Smooth muscle cell (in vitro differentiated cells): Measurements from ENCODE around the gene APOF. TPM values are rescaled to one million over a fixed set of nuclear protein-coding genes. Genes with fewer than 3 reads are reported as not detected.
A peak's percentile ranks its signal among the peaks of the same experiment; 100 is the strongest.

Experiments
- DNase-seq: peaks from one replicate; lab custom pipeline; 2025; ENCODE audit not compliant: unreplicated experiment; lab: John Stamatoyannopoulos, UW
- H2AFZ ChIP-seq: fragments of 200-600 bp; sonication (generic); 2 replicates; pipeline ENCODE4 v1.6.0; 2016; ENCODE audit warnings: antibody characterized with exemption, low read depth, mild to moderate bottlenecking
- H3F3A ChIP-seq: fragments of 200-600 bp; sonication (generic); 2 replicates; pipeline ENCODE4 v1.6.0; 2017; ENCODE audit warnings: antibody characterized with exemption, low read depth
- H3K27ac ChIP-seq: fragments of 200-600 bp; sonication (generic); 2 replicates; pipeline ENCODE4 v1.5.1; 2016; ENCODE audit warnings: low read depth, mild to moderate bottlenecking
- H3K27me3 ChIP-seq: fragments of 200-600 bp; sonication (generic); 2 replicates; pipeline ENCODE4 v1.6.1; 2016; ENCODE audit warnings: low read depth, mild to moderate bottlenecking
- H3K36me3 ChIP-seq: fragments of 200-600 bp; sonication (generic); 2 replicates; pipeline ENCODE4 v1.5.1; 2016; ENCODE audit warnings: low read depth
- H3K4me1 ChIP-seq: fragments of 200-600 bp; sonication (generic); 2 replicates; pipeline ENCODE4 v1.5.1; 2016; ENCODE audit warnings: low read depth
- H3K4me2 ChIP-seq: fragments of 200-600 bp; sonication (generic); 2 replicates; pipeline ENCODE4 v1.6.0; 2016; ENCODE audit warnings: mild to moderate bottlenecking
- H3K4me3 ChIP-seq: fragments of 200-600 bp; sonication (generic); 2 replicates; pipeline ENCODE4 v1.5.1; 2016; ENCODE audit warnings: mild to moderate bottlenecking
- H3K79me2 ChIP-seq: fragments of 200-600 bp; sonication (generic); 2 replicates; pipeline ENCODE4 v1.6.0; 2016; ENCODE audit warnings: low read depth, mild to moderate bottlenecking
- H3K9ac ChIP-seq: fragments of 200-600 bp; sonication (generic); 2 replicates; pipeline ENCODE4 v1.6.0; 2016; ENCODE audit warnings: low read depth
- H3K9me3 ChIP-seq: fragments of 200-600 bp; sonication (generic); replicated peaks from 2 replicates; pipeline ENCODE4 v1.5.1; 2016; ENCODE audit warnings: low read depth
- H4K20me1 ChIP-seq: fragments of 200-600 bp; sonication (generic); 2 replicates; pipeline ENCODE4 v1.6.0; 2016; ENCODE audit warnings: low read depth
- CTCF ChIP-seq: fragments of 200-600 bp; sonication (generic); IDR thresholded peaks from 2 replicates; pipeline ENCODE4 v1.5.1; 2017; ENCODE audit warnings: borderline replicate concordance, mild to moderate bottlenecking, antibody characterized with exemption; ENCODE audit not compliant: insufficient read depth, poor library complexity, severe bottlenecking
- WGBS: methylation state at CpG from one replicate; pipeline ENCODE4 v1.1.7; 2016; ENCODE audit warnings: low lambda C conversion rate; 5-methylcytosine and 5-hydroxymethylcytosine counted together
- polyA plus RNA-seq: library from polyadenylated mRNA; unstranded; fragments of >200 nt; fragmentation: Nextera tagmentation; extraction: Ambion mirVana; gene quantifications from 2 replicates; pipeline ENCODE4 v1.2.1, GENCODE V29; 2016
- total RNA-seq: library from RNA; depleted of rRNA; stranded (reverse); fragments of >200 nt; gene quantifications from 2 replicates; pipeline ENCODE4 v1.2.3, GENCODE V29; 2014

Gene APOF
- total and polyA plus RNA-seq, 2 experiments from 2014 or later, result not detected

- WGBS, result 1% methylated on average over 51 of the region's 54 CpGs
- Histone ChIP-seq H3K27ac (peak within 1 kb of the TSS; percentile 92), H4K20me1 (peaks cover 26% of the 10 kb centered on the region), H3F3A (peaks cover 5% of the 10 kb centered on the region), H3K36me3 (peaks cover 7% of the 10 kb centered on the region), H3K27me3 (no peaks in the 10 kb centered on the region), H3K4me2 (peak within 1 kb of the TSS; percentile 95), H3K4me3 (peak within 1 kb of the TSS; percentile 84), H3K4me1 (peaks cover 13% of the 10 kb centered on the region), H2AFZ (peak within 1 kb of the TSS; percentile 83), H3K9me3 (no peaks in the 10 kb centered on the region), H3K9ac (peak within 1 kb of the TSS; percentile 84), H3K79me2 (peaks cover 28% of the 10 kb centered on the region)
- peak; percentile 92 for DNase-seq
- no peak for TF ChIP-seq CTCF
Measured at GRCh38 chr12:56359851-56360767, 2.5 kb downstream of the APOF start, which contains the start of gene STAT2. Gene STAT2, minus strand, starts transcription at chr12:56360107. Its CDS starts 3,536 bp downstream, at chr12:56356571.

- Histone ChIP-seq H3K4me2 (peak overlapping the region; percentile 95), H3K36me3 (peaks cover 9% of the 10 kb centered on the region), H3F3A (peaks cover 5% of the 10 kb centered on the region), H3K79me2 (peaks cover 28% of the 10 kb centered on the region), H4K20me1 (peaks cover 26% of the 10 kb centered on the region), H3K27me3 (no peaks in the 10 kb centered on the region), H3K9me3 (no peaks in the 10 kb centered on the region), H3K4me3 (peak overlapping the region; percentile 84), H2AFZ (no peak overlapping the region), H3K9ac (peak overlapping the region; percentile 84), H3K4me1 (peaks cover 13% of the 10 kb centered on the region), H3K27ac (peak overlapping the region; percentile 92)
- DNase-seq, result no peak
- TF ChIP-seq CTCF, result no peak
- WGBS, result 4% methylated on average over 1 of the region's 1 CpG
Measured at GRCh38 chr12:56358836-56359532, 3.7 kb downstream of the APOF start.

GRCh38 chr12:56351325-56351724 lies 11.3 kb downstream of the APOF start:
- Histone ChIP-seq H3K27ac (no peak overlapping the region), H3K4me3 (no peak overlapping the region), H3K79me2 (peaks cover 3% of the 10 kb centered on the region), H3K4me2 (no peak overlapping the region), H3K36me3 (peaks cover 24% of the 10 kb centered on the region), H3K4me1 (no peaks in the 10 kb centered on the region), H2AFZ (no peak overlapping the region), H3F3A (no peaks in the 10 kb centered on the region), H3K9ac (no peak overlapping the region), H3K27me3 (no peaks in the 10 kb centered on the region), H4K20me1 (peaks cover 12% of the 10 kb centered on the region), H3K9me3 (no peaks in the 10 kb centered on the region)
- no peak for TF ChIP-seq CTCF
- DNase-seq, result no peak
- 92% methylated on average over 2 of the region's 2 CpGs for WGBS
